ENCODE data around the gene SPIB. TPM values are rescaled to one million over a fixed set of nuclear protein-coding genes. Genes with fewer than 3 reads are reported as not detected.

The SPIB gene
- total RNA-seq, 4 donors from 2014 or later = 0.17 TPM; not detected in 3

DNA sequence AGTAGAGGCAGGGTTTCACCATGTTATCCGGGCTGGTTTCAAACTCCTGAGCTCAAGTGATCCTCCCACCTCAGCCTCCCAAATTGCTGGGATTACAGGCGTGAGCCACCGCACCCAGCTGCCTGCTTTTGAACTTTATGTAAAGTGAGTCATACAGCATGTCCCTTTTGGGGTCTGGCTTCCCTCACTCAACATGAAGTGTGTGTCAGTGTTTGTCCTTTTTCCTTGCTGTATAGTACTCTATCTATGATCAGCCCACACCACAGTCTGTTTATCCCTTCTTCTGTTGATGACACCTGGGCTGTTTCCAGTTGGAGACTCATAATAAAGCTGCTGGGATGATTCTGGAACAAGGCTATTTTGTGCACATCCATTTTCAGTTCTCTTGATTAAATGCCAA is 2.1 kb downstream of the SPIB start:
- intact Hi-C loops (cut with DNase I) = no loop called here
- WGBS = 87% methylated on average over 3 of the region's 3 CpGs
- TF ChIP-seq POLR2A (IDR thresholded peaks at IDR 0.05; ENCODE audit: low read depth) (no peak), POLR2AphosphoS5 (IDR thresholded peaks at IDR 0.05) (no peak)
- Histone ChIP-seq H3K4me3 (no peak overlapping the region), H3K9me3 (no peaks in the 10 kb centered on the region), H3K27me3 (peaks cover 0 to 82% (median 38%) of the 10 kb centered on the region in 4 donors), H3K36me3 (no peaks in the 10 kb centered on the region), H3K4me1 (peaks cover 4 to 13% (median 9%) of the 10 kb centered on the region in 4 donors), H3K27ac (replicated peaks in 1 of 4) (no peak overlapping the region)
- no peak for DNase-seq (ENCODE audit: extremely low spot score)

DNA sequence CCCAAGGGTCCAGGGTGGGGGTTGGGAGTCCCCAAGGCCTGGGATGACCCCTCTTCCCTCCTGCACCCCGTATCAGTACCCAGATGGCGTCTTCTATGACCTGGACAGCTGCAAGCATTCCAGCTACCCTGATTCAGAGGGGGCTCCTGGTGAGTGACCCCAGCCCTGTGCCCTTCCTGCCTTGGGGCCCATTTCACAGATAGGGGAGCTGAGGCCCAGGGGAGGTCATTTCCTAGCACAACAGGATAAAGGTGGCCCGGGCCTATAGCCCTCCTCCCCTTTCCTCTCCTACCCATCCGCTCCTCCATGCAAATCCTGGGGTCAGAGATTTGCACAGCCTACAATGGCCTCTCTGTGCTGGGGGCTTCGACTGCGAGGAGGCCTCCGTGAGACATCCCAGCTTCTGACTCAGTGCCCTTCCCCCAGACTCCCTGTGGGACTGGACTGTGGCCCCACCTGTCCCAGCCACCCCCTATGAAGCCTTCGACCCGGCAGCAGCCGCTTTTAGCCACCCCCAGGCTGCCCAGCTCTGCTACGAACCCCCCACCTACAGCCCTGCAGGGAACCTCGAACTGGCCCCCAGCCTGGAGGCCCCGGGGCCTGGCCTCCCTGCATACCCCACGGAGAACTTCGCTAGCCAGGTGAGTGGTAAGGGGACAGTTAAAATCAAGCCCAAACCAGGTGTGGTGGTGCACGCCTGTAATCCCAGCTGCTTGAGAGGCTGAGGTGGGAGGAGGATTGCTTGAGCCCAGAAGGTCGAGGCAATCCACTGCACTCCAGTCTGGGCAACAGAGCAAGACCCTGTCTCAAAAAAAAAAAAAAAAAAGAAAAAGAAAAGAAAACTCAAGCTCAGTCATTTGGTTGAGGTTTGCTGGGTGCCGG is 3.9 kb downstream of the SPIB start:
- Histone ChIP-seq H3K4me3 (no peak overlapping the region), H3K4me1 (peaks cover 4 to 14% (median 10%) of the 10 kb centered on the region in 4 donors), H3K9me3 (no peaks in the 10 kb centered on the region), H3K27ac (replicated peaks in 1 of 4) (no peak overlapping the region), H3K27me3 (peaks cover 0 to 70% (median 34%) of the 10 kb centered on the region in 4 donors), H3K36me3 (no peaks in the 10 kb centered on the region)
- intact Hi-C loops (cut with DNase I) = no loop called here
- WGBS = 81% methylated on average over 18 of the region's 18 CpGs
- TF ChIP-seq POLR2A (IDR thresholded peaks at IDR 0.05; ENCODE audit: low read depth) (no peak), POLR2AphosphoS5 (IDR thresholded peaks at IDR 0.05) (no peak), EP300 (IDR thresholded peaks at IDR 0.05) (no peak)
- TF ChIP-seq, protein P1, sequence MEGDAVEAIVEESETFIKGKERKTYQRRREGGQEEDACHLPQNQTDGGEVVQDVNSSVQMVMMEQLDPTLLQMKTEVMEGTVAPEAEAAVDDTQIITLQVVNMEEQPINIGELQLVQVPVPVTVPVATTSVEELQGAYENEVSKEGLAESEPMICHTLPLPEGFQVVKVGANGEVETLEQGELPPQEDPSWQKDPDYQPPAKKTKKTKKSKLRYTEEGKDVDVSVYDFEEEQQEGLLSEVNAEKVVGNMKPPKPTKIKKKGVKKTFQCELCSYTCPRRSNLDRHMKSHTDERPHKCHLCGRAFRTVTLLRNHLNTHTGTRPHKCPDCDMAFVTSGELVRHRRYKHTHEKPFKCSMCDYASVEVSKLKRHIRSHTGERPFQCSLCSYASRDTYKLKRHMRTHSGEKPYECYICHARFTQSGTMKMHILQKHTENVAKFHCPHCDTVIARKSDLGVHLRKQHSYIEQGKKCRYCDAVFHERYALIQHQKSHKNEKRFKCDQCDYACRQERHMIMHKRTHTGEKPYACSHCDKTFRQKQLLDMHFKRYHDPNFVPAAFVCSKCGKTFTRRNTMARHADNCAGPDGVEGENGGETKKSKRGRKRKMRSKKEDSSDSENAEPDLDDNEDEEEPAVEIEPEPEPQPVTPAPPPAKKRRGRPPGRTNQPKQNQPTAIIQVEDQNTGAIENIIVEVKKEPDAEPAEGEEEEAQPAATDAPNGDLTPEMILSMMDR (IDR thresholded peaks at IDR 0.05) = no peak
- no peak for DNase-seq (ENCODE audit: extremely low spot score)

DNA sequence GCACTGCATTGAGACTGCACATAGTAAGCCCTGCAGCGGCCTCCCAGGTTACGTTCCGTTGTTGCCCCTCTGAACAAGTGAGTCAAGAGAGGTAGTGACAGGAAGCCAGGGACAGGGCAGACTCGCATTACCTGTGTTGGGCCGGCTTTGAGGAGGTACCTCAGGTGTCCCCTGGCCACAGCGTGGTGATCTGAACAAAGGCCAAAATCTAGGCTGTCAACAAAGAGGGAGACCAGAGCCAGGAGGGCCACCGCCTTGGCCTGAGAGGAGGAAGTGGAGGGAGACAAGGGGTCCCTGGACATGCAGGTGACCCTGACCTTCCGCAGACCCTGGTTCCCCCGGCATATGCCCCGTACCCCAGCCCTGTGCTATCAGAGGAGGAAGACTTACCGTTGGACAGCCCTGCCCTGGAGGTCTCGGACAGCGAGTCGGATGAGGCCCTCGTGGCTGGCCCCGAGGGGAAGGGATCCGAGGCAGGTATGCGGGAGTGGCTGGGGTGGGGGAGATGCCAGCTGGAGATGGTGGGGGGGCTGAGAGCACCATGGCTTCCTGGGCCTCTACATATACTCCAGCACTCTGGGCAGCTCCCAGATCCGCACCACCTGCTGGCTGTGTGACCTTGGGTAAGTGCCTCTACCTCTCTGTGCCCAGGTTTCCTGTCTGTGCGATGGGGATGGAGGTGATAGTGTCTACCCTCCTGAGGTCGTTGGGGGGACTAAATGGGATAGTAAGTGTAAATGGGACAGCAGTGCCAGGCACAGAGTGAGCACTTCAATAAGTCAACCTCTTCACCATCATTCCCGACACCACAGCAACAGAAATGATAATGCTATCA is 4.8 kb downstream of the SPIB start:
- peaks cover 0 to 68% (median 26%) of the 10 kb centered on the region in 4 donors for H3K27me3 ChIP-seq
- H3K36me3 ChIP-seq = no peaks in the 10 kb centered on the region
- H3K4me1 ChIP-seq = peaks cover 10 to 18% (median 16%) of the 10 kb centered on the region in 4 donors
- intact Hi-C loops (cut with DNase I) = no loop called here
- 85% methylated on average over 20 of the region's 22 CpGs for WGBS
- H3K9me3 ChIP-seq = no peaks in the 10 kb centered on the region
- H3K4me3 ChIP-seq = no peak overlapping the region
- TF ChIP-seq EP300 (IDR thresholded peaks at IDR 0.05) = no peak
- no peak for TF ChIP-seq POLR2A (IDR thresholded peaks at IDR 0.05; ENCODE audit: low read depth)
- TF ChIP-seq, protein P1 (IDR thresholded peaks at IDR 0.05) = no peak
- TF ChIP-seq POLR2AphosphoS5 (IDR thresholded peaks at IDR 0.05) = no peak
- no peak for DNase-seq (ENCODE audit: extremely low spot score)
- no peak overlapping the region for H3K27ac ChIP-seq (replicated peaks in 1 of 4)

DNA sequence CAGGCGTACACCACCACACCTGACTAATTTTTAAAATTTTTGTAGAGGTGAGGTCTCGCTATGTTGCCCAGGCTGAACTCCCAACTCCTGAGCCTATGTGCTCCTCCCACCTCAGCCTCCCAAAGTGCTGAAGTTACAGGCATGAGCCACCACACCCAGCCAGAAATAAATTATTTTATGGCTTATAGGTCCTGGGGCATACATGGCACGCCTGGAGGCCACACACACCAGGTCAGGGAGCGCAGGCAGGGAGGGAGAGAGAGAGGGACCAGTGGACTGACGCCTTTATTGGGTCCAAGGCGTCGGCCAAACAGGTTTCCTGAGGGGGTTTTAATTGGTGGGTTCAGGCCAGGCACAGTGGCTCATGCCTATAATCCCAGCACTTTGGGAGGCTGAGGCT is 6.8 kb downstream of the SPIB start:
- intact Hi-C loops (cut with DNase I) = no loop called here
- 86% methylated on average over 7 of the region's 7 CpGs for WGBS
- Histone ChIP-seq H3K9me3 (no peaks in the 10 kb centered on the region), H3K27ac (replicated peaks in 1 of 4) (no peak overlapping the region), H3K27me3 (peaks cover 0 to 63% (median 10%) of the 10 kb centered on the region in 4 donors), H3K36me3 (no peaks in the 10 kb centered on the region), H3K4me3 (no peak overlapping the region), H3K4me1 (peaks cover 6 to 11% (median 10%) of the 10 kb centered on the region in 4 donors)
- DNase-seq (ENCODE audit: extremely low spot score) = no peak
- TF ChIP-seq, protein P1 (IDR thresholded peaks at IDR 0.05) = no peak
- TF ChIP-seq POLR2AphosphoS5 (IDR thresholded peaks at IDR 0.05) (no peak), POLR2A (IDR thresholded peaks at IDR 0.05; ENCODE audit: low read depth) (no peak), EP300 (IDR thresholded peaks at IDR 0.05) (no peak)
